Hypothalamus (tissue), 51 donors: Measurements from ENCODE around the gene POU2F1.

Source experiments
- DNase-seq, 51 donors: peaks; one replicate each; lab custom pipeline; 2025; lab: John Stamatoyannopoulos, UW

Gene POU2F1

GRCh38 chr1:167266965-167267364, 46.3 kb downstream of the POU2F1 start:
- DNase-seq: no peak

- no peak for DNase-seq
Observed at GRCh38 chr1:167268347-167268787, 47.7 kb downstream of the POU2F1 start.

- peak in 1 of 51 donors; percentile 46 for DNase-seq
Observed at GRCh38 chr1:167270349-167271092, 49.8 kb downstream of the POU2F1 start.

- DNase-seq: no peak
Observed at GRCh38 chr1:167272369-167272957, 51.8 kb downstream of the POU2F1 start.

GRCh38 chr1:167273027-167273800, 52.5 kb downstream of the POU2F1 start:
- DNase-seq: peak in 4 of 51 donors; percentile 1 to 8 (median 2)

- no peak for DNase-seq
Observed at GRCh38 chr1:167274061-167274460, 53.4 kb downstream of the POU2F1 start.

- DNase-seq: no peak
Observed at GRCh38 chr1:167276969-167277368, 56.3 kb downstream of the POU2F1 start.

- no peak for DNase-seq
Observed at GRCh38 chr1:167278497-167278896, 57.8 kb downstream of the POU2F1 start.

GRCh38 chr1:167280912-167281311, 60.2 kb downstream of the POU2F1 start:
- no peak for DNase-seq

- no peak for DNase-seq
Observed at GRCh38 chr1:167288390-167289074, 67.8 kb downstream of the POU2F1 start.

GRCh38 chr1:167289075-167289442, 68.4 kb downstream of the POU2F1 start:
- DNase-seq: no peak

- DNase-seq: no peak
Observed at GRCh38 chr1:167289966-167290365, 69.3 kb downstream of the POU2F1 start.

- no peak for DNase-seq
Observed at GRCh38 chr1:167291539-167292185, 71.0 kb downstream of the POU2F1 start.

GRCh38 chr1:167292216-167292615, 71.5 kb downstream of the POU2F1 start:
- DNase-seq: no peak

GRCh38 chr1:167293057-167293456, 72.4 kb downstream of the POU2F1 start:
- no peak for DNase-seq

GRCh38 chr1:167294528-167294927, 73.8 kb downstream of the POU2F1 start:
- DNase-seq: no peak

- DNase-seq: no peak
Observed at GRCh38 chr1:167297222-167298214, 76.8 kb downstream of the POU2F1 start.

- DNase-seq: no peak
Observed at GRCh38 chr1:167298325-167298724, 77.6 kb downstream of the POU2F1 start.

GRCh38 chr1:167301355-167301754, 80.7 kb downstream of the POU2F1 start:
- no peak for DNase-seq
